ENCODE measurements around the gene C12orf57.

Gene C12orf57

GRCh38 chr12:6938353-6939190 is 5.2 kb upstream of the C12orf57 start:
- no peak for DNase-seq

- no peak for DNase-seq
Observed at GRCh38 chr12:6939191-6939540, 4.7 kb upstream of the C12orf57 start.

- no peak for DNase-seq
Observed at GRCh38 chr12:6941267-6941666, 2.6 kb upstream of the C12orf57 start.

GRCh38 chr12:6941782-6942181 is 2.0 kb upstream of the C12orf57 start:
- no peak for DNase-seq

- DNase-seq, result peak; percentile 41
Observed at GRCh38 chr12:6942331-6942665, 1.5 kb upstream of the C12orf57 start.

- peak; percentile 94 for DNase-seq
Observed at GRCh38 chr12:6943389-6943721, 467 bp upstream of the C12orf57 start.

- peak; percentile 94 for DNase-seq
Observed at GRCh38 chr12:6944381-6945186, 762 bp downstream of the C12orf57 start.

- DNase-seq, result no peak
Observed at GRCh38 chr12:6945613-6946012, 1.8 kb downstream of the C12orf57 start.

GRCh38 chr12:6946033-6946919 is 2.5 kb downstream of the C12orf57 start:
- DNase-seq, result no peak

GRCh38 chr12:6946920-6947374 is 3.1 kb downstream of the C12orf57 start:
- DNase-seq, result no peak

GRCh38 chr12:6947615-6948014 is 3.8 kb downstream of the C12orf57 start:
- no peak for DNase-seq

GRCh38 chr12:6948873-6949594 is 5.2 kb downstream of the C12orf57 start:
- DNase-seq, result no peak

GRCh38 chr12:6950401-6950801 is 6.6 kb downstream of the C12orf57 start:
- DNase-seq, result no peak

- no peak for DNase-seq
Observed at GRCh38 chr12:6950811-6951540, 7.2 kb downstream of the C12orf57 start, which contains the start of gene PTPN6. PTPN6 (plus strand) TSS chr12:6951356; CDS start chr12:6951513, 157 bp downstream.

- DNase-seq, result no peak
Observed at GRCh38 chr12:6951551-6952120, 7.8 kb downstream of the C12orf57 start.

- DNase-seq, result no peak
Observed at GRCh38 chr12:6952121-6952862, 8.5 kb downstream of the C12orf57 start.

GRCh38 chr12:6952863-6953441 is 9.1 kb downstream of the C12orf57 start:
- no peak for DNase-seq

GRCh38 chr12:6953442-6954315 is 9.9 kb downstream of the C12orf57 start:
- peak; percentile 75 for DNase-seq
